Stimulated activated CD4-positive, alpha-beta T cell treated with anti-CD3 and anti-CD28 coated beads, TNF-alpha, amount 100 ng/mL, for 48 hours (primary cell): Measurements from ENCODE around the gene FCMR.
A peak's percentile ranks its signal among the peaks of the same experiment; 100 is the strongest.

ENCODE experiments used
- DNase-seq, 3 donors: peaks; one replicate each; pipeline ENCODE4 v3.0.0-alpha.2; 2020; ENCODE audit warnings: low read depth in 3 of 3

Gene FCMR

GRCh38 chr1:206923009-206923960 lies 1.5 kb upstream of the FCMR start:
- DNase-seq = peak in 1 of 3 donors; percentile 70

GRCh38 chr1:206922524-206922923 lies 783 bp upstream of the FCMR start:
- no peak for DNase-seq

DNA sequence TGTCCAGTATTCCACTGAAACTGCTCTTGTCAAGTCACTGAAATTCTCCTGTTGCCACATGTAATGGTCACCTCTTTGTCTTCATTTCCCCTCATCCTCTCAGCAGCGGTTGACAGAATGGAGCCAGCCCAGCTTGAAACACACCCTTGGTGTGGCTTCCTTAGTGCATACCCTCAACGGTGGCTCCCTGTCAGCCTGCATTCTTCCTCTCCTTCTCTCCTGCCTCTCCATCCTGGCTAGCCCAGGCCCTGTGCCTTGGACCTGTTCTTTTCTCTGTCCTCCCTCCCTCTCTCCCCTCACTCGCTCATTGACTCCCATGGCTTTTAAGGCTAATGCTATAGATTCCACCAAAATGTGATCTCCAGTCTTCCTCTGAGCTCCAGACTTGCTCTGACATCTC lies 3.7 kb downstream of the FCMR start:
- DNase-seq = no peak

GRCh38 chr1:206916000-206916709 lies 5.6 kb downstream of the FCMR start:
- no peak for DNase-seq

- DNase-seq = no peak
Measured at GRCh38 chr1:206915030-206915735, 6.6 kb downstream of the FCMR start.

- no peak for DNase-seq
Measured at GRCh38 chr1:206913766-206914537, 7.8 kb downstream of the FCMR start.

DNA sequence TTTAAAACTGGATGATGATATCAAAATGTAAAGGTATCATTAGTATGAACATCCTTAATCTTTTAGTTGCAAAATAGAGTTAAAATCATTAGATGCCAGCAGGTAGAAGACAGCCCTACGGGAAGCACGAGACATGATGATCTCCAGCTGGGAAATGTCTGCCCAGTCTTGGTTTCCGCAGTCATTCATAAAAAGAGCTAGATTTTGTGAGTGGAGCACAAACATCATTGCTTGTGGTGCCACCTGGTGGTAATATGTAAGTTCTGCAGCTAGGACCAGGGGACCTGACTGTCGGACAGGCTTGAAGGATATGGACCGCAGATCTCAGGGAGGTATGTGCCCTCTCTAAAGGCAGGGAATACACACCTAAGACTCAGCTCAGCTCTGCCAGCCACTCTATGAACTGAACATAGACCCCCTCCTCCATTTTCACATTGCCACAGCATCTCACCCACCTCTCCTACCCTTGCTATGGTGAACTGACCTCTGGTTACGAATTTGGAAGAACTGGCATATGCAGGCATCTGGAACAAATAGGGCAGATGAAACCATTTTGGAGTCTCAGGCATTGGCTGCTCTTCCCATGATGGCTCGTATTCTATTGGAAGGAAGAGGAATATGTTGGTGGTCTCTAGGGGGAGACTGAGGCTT lies 9.2 kb downstream of the FCMR start:
- no peak for DNase-seq

DNA sequence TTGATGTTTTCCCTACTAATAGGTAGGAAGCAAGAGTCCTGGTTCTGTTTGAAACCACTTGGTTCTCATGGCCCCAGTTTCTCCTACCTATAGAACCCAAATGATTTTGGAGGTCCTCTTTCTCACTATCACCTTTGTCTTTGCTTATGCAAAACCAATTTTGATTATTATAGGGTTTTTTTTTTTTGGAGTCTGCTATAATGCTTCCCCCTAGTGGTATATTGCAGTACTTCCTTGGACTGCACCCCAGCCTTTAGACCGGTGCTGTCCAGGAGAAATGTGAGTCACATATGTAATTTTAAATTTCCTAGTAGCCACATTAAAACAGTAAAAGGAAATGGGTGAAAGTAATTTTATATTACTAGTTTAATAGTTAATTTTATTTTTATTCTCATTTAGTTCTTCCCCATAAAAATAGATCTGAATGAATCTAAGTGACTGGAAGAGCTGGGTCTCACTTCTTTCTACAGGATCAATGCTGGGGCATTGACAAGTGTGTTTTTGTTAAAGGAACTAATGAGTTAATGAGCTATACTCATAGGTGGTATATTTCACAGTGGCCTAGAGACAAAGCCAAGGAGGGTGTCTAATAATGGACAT lies 10.6 kb downstream of the FCMR start:
- no peak for DNase-seq

DNA sequence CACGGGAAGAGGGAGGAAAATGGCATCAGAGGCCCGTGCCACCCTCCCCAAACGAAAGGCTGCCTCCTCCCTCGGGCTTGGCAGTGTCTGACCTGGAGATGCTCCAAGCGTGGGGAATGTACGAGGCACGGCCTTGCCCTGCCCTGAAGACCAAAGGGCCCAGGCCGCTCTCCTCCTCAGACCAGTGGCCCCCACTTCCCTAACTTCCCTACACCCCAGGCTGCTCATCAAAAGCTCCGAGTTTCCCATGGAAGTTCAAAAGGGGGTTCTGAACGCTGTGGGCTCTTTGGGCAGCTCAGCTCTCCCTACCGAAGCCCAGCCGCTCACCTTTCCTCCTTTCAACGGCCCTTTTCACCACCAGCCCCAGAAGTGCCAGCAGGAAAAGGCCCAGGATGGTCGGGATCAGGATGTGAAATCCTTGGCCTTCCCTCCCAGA lies 11.8 kb downstream of the FCMR start:
- DNase-seq = no peak

GRCh38 chr1:206909161-206909882 lies 12.4 kb downstream of the FCMR start:
- no peak for DNase-seq

- no peak for DNase-seq
Measured at GRCh38 chr1:206908038-206908437, 13.7 kb downstream of the FCMR start.

GRCh38 chr1:206907304-206907991 lies 14.3 kb downstream of the FCMR start:
- no peak for DNase-seq

DNA sequence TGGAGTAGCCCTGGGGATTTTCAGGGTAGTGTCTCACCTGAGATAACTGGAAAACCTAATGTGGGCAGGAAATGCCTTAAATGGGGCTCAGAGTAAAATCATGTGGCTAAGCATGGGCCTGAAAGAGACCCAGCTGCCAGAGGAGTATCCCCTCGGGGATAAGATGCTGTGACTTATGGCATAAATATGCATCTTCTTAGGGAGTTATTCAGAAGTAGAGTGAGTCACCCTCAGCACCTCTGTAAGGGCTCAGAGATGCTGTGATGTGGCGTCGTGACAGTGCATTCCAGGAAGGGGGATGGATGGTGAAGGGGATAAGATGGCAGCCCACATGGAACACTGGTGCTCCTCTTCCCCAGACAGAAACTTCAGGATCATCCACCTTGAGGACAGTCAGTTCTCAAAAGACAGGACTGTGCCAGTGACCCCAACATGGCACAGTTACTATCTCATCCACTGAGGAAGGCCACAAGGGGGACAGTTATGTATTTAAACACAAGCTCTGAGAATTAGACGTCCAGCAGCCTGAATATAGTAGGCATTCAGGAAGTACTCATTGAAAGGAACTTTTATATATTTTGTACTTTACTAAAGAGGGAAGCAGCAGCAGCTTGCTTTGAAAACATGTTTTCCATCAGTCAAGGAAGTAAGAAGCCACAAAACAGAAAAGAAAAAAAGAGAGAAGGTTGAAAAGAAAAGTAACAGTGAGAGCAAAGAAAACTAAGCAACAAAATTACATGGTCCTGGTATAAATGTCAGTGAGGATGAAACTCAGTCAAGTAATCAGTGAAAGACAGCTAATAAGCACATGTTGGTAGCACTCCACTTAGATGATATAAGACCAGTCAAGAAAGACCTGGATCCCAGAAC lies 16.2 kb downstream of the FCMR start:
- DNase-seq = no peak

- no peak for DNase-seq
Measured at GRCh38 chr1:206904423-206905142, 17.2 kb downstream of the FCMR start.

- DNase-seq = no peak
Measured at GRCh38 chr1:206903687-206904086, 18.1 kb downstream of the FCMR start.

GRCh38 chr1:206902702-206903101 lies 19.0 kb downstream of the FCMR start:
- no peak for DNase-seq

GRCh38 chr1:206901944-206902343 lies 19.8 kb downstream of the FCMR start:
- DNase-seq = no peak

DNA sequence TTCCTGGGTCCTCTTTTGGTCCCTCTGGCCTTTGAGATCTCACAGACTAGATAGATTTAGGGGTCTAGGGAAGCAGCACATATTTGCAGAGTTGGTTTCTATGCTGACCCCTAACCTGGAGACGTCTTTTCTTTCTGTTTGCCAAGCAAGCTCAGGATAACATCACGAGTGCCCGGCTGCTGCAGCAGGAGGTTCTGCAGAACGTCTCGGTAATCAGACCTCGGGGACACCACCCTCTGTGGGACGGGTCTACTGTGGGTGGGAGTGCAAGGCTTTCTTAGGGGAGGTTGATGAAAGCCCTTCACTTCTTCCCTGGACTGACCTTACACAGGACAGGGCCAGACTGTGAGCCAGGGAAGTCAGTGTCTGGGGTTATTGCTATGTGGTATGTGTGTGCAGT lies 21.6 kb downstream of the FCMR start:
- DNase-seq = no peak
